GM10847 (cell line): ENCODE data around the gene SLC25A47.

Experiments used
- POLR2A ChIP-seq: IDR thresholded peaks from 2 replicates; pipeline ENCODE4 v1.6.1; 2011; ENCODE audit not compliant: insufficient read length; ENCODE audit errors: extremely low read depth

Gene SLC25A47

DNA sequence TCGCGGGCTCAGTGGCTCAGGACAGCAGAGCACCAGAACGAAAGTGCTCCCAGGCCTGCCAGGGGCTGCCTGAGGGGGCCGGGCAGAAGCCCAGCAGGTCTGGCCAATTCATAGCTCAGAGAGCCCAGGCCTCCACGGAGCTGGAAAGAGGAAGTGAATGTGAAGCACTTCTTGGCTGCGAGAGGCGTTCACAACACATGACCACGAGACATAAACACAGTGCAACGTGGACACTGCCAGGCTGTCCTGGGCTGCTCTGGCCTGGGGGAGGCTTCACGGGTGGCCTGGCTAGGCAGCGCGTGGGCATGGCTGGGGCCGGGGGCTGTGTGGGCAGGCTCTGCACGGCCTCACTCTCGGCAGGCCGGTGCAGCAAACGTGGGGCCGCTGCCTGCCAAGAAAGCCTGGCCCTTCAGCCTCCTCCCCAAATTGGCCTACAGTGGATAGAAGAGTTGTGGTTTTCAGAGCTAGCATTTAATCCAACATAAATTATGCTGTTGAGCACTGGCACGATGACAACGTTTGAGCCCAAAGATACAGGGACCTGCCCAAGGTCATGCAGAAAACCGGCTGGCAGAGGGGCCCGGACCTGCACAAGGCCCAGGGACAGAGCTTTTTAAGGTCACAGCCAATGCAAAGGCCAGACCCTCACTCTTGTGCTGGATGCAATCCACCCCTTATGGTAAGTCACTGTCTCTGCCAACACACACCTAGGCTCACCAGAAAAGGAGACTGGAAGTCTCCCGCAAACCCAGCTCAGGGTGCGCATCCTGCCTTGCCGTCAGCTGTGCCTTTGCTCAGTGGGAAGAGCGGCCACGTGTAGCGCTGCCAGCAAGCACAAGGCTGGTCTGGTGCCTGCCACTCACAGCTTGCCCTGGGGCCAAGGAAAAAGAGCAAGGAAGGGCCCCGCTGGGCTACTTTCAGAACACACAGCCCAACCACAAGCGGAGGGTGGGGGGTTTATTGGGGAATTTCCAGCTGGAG, 25.5 kb upstream of the SLC25A47 start:
- TF ChIP-seq POLR2A: no peak

DNA sequence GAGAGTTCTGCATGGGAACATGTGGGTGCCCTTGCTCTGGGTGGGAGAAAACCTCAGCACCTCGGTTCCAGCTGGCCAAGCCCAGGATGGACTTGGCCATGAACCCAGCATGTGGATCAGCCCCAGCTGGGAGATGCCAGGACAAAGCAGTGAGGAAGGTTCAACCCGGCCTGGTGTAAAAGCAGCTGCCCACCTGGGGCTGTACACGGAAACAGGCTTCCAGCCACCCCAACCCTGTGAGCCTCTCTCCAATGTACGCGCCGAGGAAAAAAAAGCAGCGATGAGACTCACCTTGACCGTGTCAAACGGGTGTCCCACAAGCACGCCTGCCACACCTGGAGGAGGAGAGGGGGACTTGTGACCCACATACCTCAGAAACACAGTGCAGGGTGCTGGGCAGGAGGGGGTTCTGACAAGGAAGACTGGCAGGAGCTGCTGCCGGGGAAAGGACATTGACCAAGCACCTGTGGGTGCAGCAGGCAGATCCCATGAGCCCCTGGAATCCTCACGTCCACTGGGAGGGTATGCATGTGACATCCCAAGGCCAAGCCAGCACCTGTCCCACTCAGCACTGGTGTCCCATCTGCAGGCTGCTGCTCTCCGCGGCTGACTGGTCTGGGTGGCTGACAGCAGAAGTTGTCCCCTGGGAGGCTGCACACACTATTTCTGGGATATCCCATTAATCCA, 24.4 kb upstream of the SLC25A47 start:
- TF ChIP-seq POLR2A: no peak

DNA sequence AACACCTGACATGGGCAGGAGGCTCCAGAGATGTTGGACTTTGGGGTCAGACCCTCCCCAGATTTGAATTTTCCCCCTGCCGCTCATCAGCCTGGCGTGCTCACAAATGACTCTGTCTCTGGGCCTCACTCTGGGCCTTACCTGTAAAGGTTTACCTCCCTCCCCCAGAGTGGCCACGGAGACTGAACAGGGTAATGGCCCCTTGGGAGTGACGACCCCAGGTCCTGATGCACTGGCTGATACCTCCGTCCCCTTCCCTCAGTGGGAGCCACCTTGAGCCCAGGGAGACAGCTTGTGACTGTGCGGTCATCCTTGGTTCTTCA, 23.9 kb upstream of the SLC25A47 start:
- TF ChIP-seq POLR2A: no peak

- no peak for TF ChIP-seq POLR2A
These were observed 20.5 kb upstream of the SLC25A47 start for GRCh38 chr14:100302616-100303015.

- TF ChIP-seq POLR2A: no peak
These were observed 20.0 kb upstream of the SLC25A47 start for GRCh38 chr14:100303179-100303578.

DNA sequence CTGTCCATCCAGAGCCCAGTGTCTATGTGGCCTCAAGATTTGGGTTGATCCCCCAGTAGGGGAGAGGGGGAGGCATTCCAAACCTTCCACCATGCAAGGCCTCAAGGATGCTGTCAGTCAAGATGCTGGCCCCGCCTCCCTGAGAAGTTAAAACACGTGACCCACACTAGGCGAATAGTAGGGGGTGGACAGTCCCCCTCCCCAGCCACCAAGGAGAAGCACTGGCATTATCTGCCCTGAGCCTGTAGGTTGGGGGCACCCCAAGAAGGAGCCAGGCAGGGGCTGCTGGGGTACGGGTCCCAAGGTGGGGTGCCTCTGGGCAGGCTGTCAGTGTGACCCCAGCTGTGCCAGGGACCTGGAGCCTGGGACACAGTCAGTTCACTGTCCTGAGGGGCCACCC, 19.2 kb upstream of the SLC25A47 start:
- TF ChIP-seq POLR2A: no peak

DNA sequence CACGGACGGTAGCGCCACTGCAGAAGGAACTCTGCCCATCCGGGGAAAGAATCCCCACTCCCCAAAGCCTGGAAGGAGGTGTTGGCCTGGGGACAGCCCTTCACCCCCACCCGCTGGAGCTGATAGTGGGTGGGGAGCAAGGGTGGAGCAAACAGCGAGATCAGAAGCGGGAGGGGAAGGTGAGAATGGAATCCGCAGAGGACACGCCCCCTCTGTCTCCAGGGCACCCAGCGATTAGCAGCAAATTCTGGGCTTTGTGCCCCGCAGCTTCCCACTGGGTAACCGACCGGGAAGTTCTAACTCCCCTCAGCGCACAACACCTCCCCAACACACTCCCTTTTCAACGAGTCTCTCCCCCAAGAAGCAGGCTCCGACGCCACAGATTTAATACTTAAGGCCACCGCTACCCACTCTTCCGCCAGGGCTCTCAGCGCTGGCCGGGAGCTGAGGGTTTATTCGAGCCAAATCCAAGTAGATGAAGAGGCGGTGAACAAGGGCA, 18.3 kb upstream of the SLC25A47 start:
- no peak for TF ChIP-seq POLR2A

GRCh38 chr14:100305324-100306100, 17.6 kb upstream of the SLC25A47 start:
- no peak for TF ChIP-seq POLR2A

DNA sequence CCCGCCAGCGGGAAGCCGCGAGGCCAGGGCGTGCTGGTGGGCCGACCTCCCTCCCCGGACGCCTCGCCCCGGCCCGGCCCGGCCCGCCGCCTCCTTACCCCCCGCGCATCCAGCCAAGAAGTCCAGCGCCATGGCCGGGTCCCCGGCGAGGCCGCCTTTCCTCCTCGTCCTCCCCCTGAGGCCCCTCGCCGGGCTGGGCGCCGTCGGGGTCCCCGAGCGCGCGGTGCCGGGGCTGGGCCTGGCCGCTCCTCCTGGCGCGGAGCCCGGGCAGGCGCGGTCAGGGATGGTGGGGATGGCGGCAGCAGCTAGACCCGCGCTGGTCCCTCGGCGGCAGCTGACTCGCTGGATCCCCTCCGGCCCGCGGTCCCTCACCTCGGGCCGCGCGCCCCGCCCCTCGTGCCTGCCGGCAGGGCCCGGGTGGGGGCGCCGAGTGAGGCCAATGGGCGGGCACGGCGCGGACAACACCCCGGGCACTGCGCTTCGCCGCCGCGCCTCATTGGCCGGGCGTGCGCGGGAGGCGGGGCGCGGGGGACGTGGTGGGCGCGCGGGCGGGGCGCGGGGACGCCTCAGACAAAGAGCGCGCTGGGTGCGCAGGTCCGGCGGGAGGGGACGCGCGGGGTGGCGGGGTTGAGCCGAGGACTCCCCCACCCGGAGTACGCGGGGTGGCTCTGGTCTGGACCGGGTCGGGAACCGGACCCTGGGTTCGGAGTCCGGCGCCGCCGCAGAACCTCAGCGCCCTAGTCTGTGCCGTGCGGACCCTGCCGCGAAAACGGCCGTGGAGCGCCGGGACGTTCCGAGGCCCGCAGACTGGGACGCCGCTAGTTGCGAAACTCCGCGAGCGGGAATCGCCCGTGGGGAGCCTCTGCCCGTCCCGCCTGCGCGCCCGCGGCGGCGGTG, 16.8 kb upstream of the SLC25A47 start, which contains the start of gene SLC25A29:
Gene SLC25A29, minus strand, starts transcription at position 344 of the 897 bp plus-strand sequence. Its CDS starts 212 bp downstream, at position 132.
- peak; percentile 34 for TF ChIP-seq POLR2A

DNA sequence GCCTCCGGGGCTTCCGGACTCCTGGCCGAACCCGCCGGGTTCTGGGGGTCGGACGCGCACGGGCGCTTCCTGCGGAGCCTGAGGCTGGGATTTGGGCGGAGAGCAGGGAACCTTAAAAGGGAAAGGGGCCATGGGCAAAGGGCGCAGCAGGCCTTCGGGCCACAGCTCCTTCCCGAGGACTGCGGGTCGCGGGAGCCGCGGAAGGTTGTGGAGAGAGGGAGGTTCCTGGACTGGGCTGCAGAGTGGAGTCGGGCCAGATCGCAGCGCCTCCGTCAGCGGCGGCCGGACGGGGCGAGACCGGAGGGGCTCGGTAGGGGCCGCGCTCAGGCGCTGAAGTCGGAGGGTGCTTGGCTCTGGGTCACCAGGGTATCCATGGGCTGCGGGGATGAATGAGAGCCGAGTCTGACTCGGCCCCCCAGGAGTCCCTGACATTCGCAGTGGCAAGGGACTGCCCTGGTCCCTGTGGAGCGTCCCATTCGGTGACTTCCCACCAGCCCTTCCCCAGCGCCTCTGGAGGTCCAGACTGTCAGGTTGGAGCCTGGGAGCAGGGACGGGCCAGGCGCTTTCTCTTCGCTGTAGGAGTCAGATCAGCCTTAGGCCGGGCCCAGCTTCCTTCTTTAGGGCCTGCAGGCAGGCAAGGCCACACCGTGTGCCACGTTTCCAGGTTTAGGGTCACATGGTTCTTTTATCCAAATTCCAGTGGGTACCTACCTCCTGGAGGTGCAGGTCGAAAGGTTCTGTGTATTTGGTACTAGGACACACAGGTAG, 16.0 kb upstream of the SLC25A47 start:
- no peak for TF ChIP-seq POLR2A

DNA sequence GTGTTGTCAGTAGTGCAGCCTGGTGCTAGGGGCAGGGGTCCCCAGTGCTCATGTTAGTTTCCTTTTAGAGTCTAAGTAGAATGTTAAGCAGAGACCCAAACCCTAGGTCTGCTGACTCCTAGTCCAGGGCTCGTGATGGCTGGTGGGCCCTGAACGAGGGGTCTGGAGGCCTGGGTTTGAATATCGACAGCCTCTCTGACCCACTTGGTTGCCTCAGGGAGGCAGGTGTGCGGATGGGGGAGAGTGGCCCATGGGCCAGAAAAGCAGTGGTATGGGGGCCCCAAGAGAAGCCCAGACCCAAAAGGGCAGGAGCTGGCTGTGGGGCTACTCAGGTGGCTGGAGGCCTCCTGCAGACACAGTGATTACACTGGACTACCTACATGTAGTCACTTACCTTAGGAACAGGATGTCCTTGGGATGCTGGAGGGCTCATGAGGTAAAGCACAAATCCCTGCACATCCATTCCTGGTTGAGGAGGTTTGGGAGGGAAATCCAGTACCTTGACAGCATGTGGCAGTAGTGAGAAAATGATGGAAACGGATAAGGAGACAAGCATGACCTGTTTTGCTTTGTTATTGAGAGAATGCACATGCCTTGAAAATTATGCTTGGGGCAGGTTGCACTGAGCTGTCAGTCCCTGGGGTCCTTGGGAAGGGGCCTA, 15.2 kb upstream of the SLC25A47 start:
- TF ChIP-seq POLR2A: no peak

DNA sequence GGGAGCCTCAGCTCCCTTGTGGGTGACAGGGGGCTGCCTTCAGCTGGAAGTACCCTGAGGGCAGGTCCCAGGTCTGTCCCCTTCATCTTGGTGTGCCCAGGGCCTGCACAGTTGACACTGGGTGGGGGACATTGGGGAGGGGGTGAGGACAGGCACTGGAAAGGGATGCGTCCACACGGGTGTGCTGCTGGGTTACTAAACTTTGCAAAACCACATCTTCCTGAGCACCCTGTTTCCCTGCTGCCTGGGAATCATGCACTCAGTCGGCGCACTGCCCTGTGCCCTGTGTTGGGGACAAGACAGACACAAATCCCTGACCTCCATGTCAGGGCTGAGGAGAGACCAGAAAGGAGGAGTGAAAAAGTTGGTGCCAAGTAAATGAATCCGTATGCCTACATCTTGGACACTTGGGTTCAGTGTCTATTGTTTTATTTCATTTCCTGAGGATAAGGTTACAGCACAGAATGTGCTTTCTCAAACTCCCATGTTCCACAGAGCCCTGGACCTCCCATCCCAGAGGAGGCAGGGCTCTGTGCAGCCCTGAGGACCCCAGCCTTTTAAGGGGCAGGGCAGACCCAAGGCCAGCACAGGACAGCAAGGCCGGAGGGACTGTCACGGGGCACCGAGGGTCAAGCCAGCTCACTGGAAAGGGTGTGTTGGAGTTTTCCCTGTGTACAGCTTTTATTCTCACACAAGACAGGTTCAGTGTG, 14.0 kb upstream of the SLC25A47 start:
- TF ChIP-seq POLR2A: no peak

- no peak for TF ChIP-seq POLR2A
These were observed 10.2 kb upstream of the SLC25A47 start for GRCh38 chr14:100312877-100313400.
